ENCODE measurements around the gene PDXK.
A peak's percentile ranks its signal among the peaks of the same experiment; 100 is the strongest.

The PDXK gene

DNA sequence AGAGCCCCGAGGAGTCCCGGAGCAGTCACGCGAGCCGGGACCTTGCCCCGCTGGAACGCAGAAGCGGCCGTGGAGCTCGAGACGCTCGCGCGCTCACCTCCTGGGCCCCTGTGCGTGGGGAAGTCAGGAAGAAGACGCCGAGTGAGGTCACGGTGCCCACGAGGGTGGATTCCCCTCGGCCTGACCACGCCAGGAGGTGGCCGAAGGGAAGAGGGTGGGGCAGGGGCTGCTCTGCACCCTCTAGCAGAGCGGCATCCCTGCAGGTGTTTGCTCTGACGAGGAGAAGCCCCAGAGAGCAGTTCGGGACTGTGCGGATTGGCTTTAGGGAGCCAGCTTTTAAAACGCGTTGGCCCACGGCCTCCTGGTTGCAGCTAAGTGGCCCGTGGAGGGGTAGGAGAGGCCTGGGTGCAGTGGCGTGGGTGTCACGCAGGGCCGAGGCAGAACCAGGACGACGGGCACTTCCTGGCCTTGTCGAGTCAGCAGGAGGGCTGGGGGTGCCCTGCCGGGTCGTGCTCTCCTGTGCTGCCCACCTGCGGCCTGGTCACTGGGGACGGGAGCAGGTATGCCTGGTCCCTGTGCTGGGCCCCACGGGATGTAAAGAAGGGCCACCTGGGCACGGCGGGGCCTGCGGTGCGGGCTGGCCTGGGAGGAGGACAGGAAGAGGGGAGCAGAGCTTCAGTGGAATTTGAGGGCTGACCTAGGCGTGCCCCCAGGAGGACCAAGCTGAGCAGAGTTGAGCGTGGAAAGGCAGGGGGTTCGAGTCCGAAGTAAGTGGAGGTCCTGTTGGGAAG, 1.0 kb downstream of the PDXK start:
- TF ChIP-seq, protein P1, sequence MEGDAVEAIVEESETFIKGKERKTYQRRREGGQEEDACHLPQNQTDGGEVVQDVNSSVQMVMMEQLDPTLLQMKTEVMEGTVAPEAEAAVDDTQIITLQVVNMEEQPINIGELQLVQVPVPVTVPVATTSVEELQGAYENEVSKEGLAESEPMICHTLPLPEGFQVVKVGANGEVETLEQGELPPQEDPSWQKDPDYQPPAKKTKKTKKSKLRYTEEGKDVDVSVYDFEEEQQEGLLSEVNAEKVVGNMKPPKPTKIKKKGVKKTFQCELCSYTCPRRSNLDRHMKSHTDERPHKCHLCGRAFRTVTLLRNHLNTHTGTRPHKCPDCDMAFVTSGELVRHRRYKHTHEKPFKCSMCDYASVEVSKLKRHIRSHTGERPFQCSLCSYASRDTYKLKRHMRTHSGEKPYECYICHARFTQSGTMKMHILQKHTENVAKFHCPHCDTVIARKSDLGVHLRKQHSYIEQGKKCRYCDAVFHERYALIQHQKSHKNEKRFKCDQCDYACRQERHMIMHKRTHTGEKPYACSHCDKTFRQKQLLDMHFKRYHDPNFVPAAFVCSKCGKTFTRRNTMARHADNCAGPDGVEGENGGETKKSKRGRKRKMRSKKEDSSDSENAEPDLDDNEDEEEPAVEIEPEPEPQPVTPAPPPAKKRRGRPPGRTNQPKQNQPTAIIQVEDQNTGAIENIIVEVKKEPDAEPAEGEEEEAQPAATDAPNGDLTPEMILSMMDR (conservative IDR thresholded peaks at IDR 0.05; ENCODE audit: low read depth, low read length), result no peak
- no peak for DNase-seq (ENCODE audit: low read depth)
- H3K4me3 ChIP-seq (ENCODE audit: low read length), result peak overlapping the region; percentile 94

DNA sequence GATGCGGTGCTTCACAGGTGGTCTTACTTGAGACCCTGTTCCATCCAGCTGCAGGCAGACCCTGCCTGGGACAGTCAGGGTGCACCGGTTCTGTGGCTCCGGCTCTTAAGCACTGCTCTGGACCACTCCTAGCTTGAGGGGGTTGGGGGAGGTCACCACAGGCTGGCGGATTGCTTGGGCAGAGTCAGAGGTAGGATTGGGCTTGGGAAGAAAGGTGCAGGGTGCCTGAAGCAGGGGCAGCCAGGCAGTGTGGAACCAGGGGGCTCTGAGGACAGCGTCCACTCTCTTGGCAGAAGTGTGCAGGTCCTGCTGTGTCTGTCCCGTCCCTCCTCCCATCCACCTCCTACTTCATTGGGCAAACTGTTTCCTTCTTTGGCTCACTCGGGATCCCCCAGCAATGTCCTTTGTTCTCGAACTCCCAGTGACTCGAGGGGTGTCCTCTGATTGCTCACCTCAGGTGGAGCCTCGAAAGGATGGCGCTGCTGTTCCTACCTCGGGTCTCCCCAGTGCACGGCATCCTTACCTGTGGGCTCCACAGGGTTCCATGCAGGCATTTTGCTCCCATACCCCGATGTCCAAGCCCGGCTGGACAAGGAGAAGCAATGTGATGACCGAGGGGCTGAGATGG, 1.7 kb downstream of the PDXK start:
- TF ChIP-seq, protein P1 (conservative IDR thresholded peaks at IDR 0.05; ENCODE audit: low read depth, low read length), result no peak
- DNase-seq (ENCODE audit: low read depth), result no peak
- peak overlapping the region; percentile 94 for H3K4me3 ChIP-seq (ENCODE audit: low read length)

DNA sequence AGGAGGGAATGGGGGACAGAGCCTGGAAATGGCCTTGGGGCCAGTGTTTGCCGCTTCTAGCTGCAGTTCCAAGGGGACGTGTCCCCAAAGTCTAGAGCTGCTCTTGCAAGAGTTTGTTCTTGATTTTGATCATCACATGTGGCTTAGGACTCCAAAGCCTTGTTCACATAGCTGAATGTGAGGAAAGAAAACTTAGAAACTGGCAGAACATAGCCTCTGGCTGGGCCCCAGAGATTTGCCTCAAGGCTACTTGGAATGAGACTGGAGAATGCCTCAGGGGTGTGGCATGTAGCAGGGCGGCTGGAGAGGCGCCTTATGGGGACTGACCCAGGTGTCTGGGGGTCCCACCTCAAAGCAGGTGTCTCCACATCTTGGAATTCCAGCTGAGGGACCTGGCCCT, 2.3 kb downstream of the PDXK start:
- DNase-seq (ENCODE audit: low read depth), result no peak
- TF ChIP-seq, protein P1 (conservative IDR thresholded peaks at IDR 0.05; ENCODE audit: low read depth, low read length), result no peak
- peak overlapping the region; percentile 94 for H3K4me3 ChIP-seq (ENCODE audit: low read length)

- peak overlapping the region; percentile 94 for H3K4me3 ChIP-seq (ENCODE audit: low read length)
- TF ChIP-seq, protein P1 (conservative IDR thresholded peaks at IDR 0.05; ENCODE audit: low read depth, low read length), result no peak
- no peak for DNase-seq (ENCODE audit: low read depth)
These were observed 3.0 kb downstream of the PDXK start for GRCh38 chr21:43721939-43722338.

DNA sequence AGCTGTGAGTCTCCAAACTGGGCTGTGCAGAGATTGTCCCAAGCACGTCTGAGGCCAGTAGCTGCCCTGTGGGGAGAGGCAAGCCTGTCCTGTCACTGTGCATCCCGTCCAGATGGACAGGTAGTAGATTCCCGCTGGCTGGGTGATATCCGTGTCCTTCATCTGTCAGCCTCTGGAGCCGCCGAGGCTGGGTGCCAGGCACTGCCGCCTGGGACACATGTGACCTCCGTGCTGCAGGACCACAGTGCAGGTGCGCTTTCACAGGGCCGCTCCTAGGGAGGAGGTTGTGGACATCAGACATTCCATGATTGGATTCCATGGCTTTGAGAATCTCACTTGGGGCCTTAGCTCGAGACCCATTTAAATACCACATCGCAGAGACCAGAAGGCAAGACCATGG, 4.7 kb downstream of the PDXK start:
- TF ChIP-seq, protein P1 (conservative IDR thresholded peaks at IDR 0.05; ENCODE audit: low read depth, low read length), result no peak

DNA sequence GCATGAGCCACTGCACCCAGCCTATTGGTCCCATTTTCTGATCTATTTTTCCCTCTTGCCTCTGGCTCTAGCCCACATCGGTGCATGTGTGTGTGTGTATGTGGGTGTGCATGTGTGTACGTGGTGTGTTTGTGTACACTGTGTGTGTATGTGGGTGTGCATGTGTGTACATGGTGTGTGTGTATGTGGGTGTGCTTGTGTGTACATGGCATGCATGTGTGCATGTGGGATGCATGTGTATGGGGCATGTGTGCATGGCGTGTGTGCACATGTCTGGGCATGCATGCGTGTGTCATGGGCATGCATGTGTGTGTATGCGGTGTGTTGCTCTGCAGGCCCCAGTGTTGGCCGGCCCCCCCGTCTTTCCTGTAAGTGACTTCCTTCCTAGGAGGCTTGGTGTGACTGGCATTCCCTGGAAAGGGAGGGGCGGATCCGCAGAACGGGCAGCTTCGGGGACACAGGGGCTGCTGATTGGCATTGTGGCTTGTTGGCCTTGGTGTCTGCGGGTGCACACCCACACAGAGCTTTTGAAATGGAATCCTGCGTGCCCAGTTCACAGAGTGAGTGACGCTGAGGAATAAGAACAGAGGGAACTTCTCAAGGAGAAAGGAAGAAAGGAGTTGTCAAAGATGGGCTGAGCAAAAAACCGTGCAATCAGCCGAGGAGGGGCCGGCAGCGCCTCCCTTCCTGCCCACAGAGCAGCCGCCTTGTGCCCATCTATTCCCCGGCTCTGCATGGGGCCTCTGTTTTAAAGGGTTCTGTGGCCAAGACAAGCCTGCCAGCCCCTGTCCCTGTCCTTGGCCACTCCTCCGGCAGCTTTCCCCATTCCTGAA, 8.0 kb downstream of the PDXK start:
- no peak overlapping the region for H3K4me3 ChIP-seq (ENCODE audit: low read length)
- TF ChIP-seq, protein P1 (conservative IDR thresholded peaks at IDR 0.05; ENCODE audit: low read depth, low read length), result no peak
- no peak for DNase-seq (ENCODE audit: low read depth)

More for the DNA sequence above, 4.7 kb downstream of the PDXK start:
- no peak for DNase-seq (ENCODE audit: low read depth)
- no peak overlapping the region for H3K4me3 ChIP-seq (ENCODE audit: low read length)
